Neuronal stem cell (in vitro differentiated cells): Measurements from ENCODE around the gene CTXN2.

Source experiments
- DNase-seq: peaks from one replicate; pipeline ENCODE4 v3.0.0-alpha.2; 2013; ENCODE audit warnings: low spot score
- H2AFZ ChIP-seq: one replicate; pipeline ENCODE4 v1.6.1; 2013; ENCODE audit warnings: mild to moderate bottlenecking, low read length, inconsistent platforms
- H2AK5ac ChIP-seq: 2 replicates; pipeline ENCODE4 v1.6.1; 2013; ENCODE audit warnings: low read depth, mild to moderate bottlenecking, inconsistent platforms, low read length, moderate library complexity, mixed read lengths
- H2BK120ac ChIP-seq: 2 replicates; pipeline ENCODE4 v1.6.1; 2013; ENCODE audit warnings: low read depth, mild to moderate bottlenecking, inconsistent platforms, low read length, moderate library complexity, mixed read lengths
- H2BK12ac ChIP-seq: one replicate; pipeline ENCODE4 v1.6.1; 2013; ENCODE audit warnings: low read length, inconsistent platforms
- H2BK15ac ChIP-seq: 2 replicates; pipeline ENCODE4 v1.6.1; 2013; ENCODE audit warnings: mild to moderate bottlenecking, low read length, inconsistent platforms, mixed read lengths
- H2BK5ac ChIP-seq: one replicate; pipeline ENCODE4 v1.6.1; 2013; ENCODE audit warnings: inconsistent platforms, mild to moderate bottlenecking, low read length, moderate library complexity
- H3K14ac ChIP-seq: one replicate; pipeline ENCODE4 v1.6.1; 2013; ENCODE audit warnings: low read length, inconsistent platforms
- H3K18ac ChIP-seq: 2 replicates; pipeline ENCODE4 v1.6.1; 2013; ENCODE audit warnings: low read length, inconsistent platforms
- H3K23ac ChIP-seq: 2 replicates; pipeline ENCODE4 v1.6.1; 2013; ENCODE audit warnings: low read depth, mild to moderate bottlenecking, mixed read lengths, low read length, inconsistent platforms; ENCODE audit not compliant: poor library complexity
- H3K27ac ChIP-seq: replicated peaks from 3 replicates; pipeline ENCODE4 v1.5.1; 2013; ENCODE audit warnings: low read length, inconsistent platforms
- H3K27me3 ChIP-seq, 3 experiments: 2 replicates each; pipeline ENCODE4 v1.6.1; 2013; ENCODE audit warnings: low read length in 3 of 3, mild to moderate bottlenecking in 2 of 3, inconsistent platforms in 1 of 3, low read depth in 1 of 3, mixed read lengths in 1 of 3, moderate library complexity in 1 of 3; ENCODE audit not compliant: control insufficient read depth in 3 of 3, insufficient read depth in 3 of 3
- H3K36me3 ChIP-seq, 2 donors: replicated peaks in 1 of 2; 2 replicates each; pipeline ENCODE4 v1.6.1; 2013; ENCODE audit warnings: low read length in 2 of 2; ENCODE audit not compliant: control insufficient read depth in 2 of 2, insufficient read depth in 2 of 2
- H3K4ac ChIP-seq: 2 replicates; pipeline ENCODE4 v1.6.1; 2013; ENCODE audit warnings: inconsistent platforms, mild to moderate bottlenecking, low read length, moderate library complexity
- H3K4me1 ChIP-seq, 2 donors: 1 replicate in 1 of 2; 2 replicates in 1 of 2; pipeline ENCODE4 v1.6.1; 2013; ENCODE audit warnings: low read length in 2 of 2, low read depth in 1 of 2; ENCODE audit not compliant: control insufficient read depth in 2 of 2, insufficient read depth in 1 of 2
- H3K4me2 ChIP-seq: one replicate; pipeline ENCODE4 v1.6.1; 2013; ENCODE audit warnings: mild to moderate bottlenecking, low read length, inconsistent platforms; ENCODE audit not compliant: insufficient read depth, poor library complexity, severe bottlenecking
- H3K4me3 ChIP-seq, 2 donors: 2 replicates each; pipeline ENCODE4 v1.5.1; 2013; ENCODE audit warnings: low read length in 2 of 2, mild to moderate bottlenecking in 2 of 2, inconsistent platforms in 1 of 2, moderate library complexity in 1 of 2
- H3K79me1 ChIP-seq: one replicate; pipeline ENCODE4 v1.6.1; 2013; ENCODE audit warnings: low read depth, mild to moderate bottlenecking, inconsistent platforms, low read length, moderate library complexity
- H3K9ac ChIP-seq: one replicate; pipeline ENCODE4 v1.6.1; 2013; ENCODE audit warnings: mild to moderate bottlenecking, low read depth, low read length, inconsistent platforms; ENCODE audit not compliant: poor library complexity
- H3K9me3 ChIP-seq, 2 donors: replicated peaks in 1 of 2; 2 replicates each; pipeline versions ENCODE3 to v1.6.1; 2013; ENCODE audit warnings: low read length in 2 of 2, mild to moderate bottlenecking in 2 of 2, inconsistent platforms in 1 of 2, low read depth in 1 of 2, mixed read lengths in 1 of 2, moderate library complexity in 1 of 2; ENCODE audit not compliant: control insufficient read depth in 2 of 2, insufficient read depth in 1 of 2
- H4K8ac ChIP-seq: one replicate; pipeline ENCODE4 v1.6.1; 2013; ENCODE audit warnings: low read depth, mild to moderate bottlenecking, inconsistent platforms, low read length, moderate library complexity
- H4K91ac ChIP-seq: one replicate; pipeline ENCODE4 v1.6.1; 2013; ENCODE audit warnings: low read length, low read depth, mild to moderate bottlenecking, inconsistent platforms; ENCODE audit not compliant: poor library complexity
- WGBS, 2 donors: extraction: QIAGEN DNeasy Blood & Tissue Kit; methylation state at CpG; one replicate each; pipeline ENCODE4 v1.1.7; 2013; ENCODE audit warnings: missing lambda C conversion rate in 2 of 2, mixed read lengths in 1 of 2; ENCODE audit not compliant: insufficient read length in 2 of 2, insufficient replicate concordance in 1 of 2; ENCODE audit errors: extremely low coverage in 2 of 2; 5-methylcytosine and 5-hydroxymethylcytosine counted together

The CTXN2 gene

DNA sequence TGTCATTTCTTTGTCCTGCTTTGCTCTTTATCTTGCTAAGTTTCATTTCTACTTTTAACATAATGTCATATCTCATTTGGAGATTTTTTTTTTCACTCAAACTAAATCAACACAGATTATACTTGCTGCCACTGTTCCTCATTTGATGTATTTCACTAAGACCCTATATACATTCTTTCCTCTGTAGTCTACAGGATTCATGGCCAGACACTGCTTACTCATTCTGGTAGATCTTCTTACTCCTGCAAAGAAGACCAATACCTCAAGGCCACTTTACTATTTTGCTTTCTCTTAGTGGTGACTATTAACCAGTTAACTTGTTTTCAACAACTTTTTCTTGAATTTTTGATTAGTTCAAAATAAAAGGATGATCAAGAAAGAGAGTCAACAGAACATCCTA lies 44.1 kb upstream of the CTXN2 start:
- no peak overlapping the region for H3K9ac ChIP-seq
- no peak overlapping the region for H2BK120ac ChIP-seq
- H2BK5ac ChIP-seq: no peak overlapping the region
- H3K9me3 ChIP-seq: no peaks in the 10 kb centered on the region
- H2BK12ac ChIP-seq: no peak overlapping the region
- no peak overlapping the region for H2AK5ac ChIP-seq
- no peak for DNase-seq
- no peak overlapping the region for H3K14ac ChIP-seq
- H3K4ac ChIP-seq: no peak overlapping the region
- no peak overlapping the region for H3K23ac ChIP-seq
- H3K4me1 ChIP-seq: no peaks in the 10 kb centered on the region
- no peak overlapping the region for H3K18ac ChIP-seq
- H2BK15ac ChIP-seq: no peak overlapping the region
- peaks cover 8 to 96% of the 10 kb centered on the region in 2 donors for H3K36me3 ChIP-seq
- no peak overlapping the region for H3K4me3 ChIP-seq
- H3K79me1 ChIP-seq: no peaks in the 10 kb centered on the region
- H3K4me2 ChIP-seq: no peak overlapping the region
- no peak overlapping the region for H3K27ac ChIP-seq
- H4K91ac ChIP-seq: no peak overlapping the region
- no peak overlapping the region for H2AFZ ChIP-seq
- no peak overlapping the region for H4K8ac ChIP-seq
- no peaks in the 10 kb centered on the region for H3K27me3 ChIP-seq

DNA sequence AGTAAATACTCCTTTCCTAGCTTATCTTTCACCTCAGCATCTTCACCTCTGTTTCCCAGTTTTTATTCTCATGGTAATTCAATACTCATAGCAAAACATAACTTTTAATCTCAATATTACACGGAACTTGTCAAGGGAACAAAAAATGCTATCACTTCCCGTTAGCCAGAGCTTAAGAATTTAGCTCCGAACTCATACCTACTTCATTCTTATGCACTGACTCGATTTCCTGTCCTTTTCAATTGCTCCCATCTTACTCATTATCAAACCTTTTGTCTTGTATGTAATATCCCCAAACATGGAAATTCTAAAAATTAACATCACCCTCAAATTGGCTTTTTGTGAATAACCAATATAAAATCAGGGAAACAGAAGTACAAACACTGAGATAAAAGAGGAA lies 41.6 kb upstream of the CTXN2 start:
- no peak overlapping the region for H4K8ac ChIP-seq

DNA sequence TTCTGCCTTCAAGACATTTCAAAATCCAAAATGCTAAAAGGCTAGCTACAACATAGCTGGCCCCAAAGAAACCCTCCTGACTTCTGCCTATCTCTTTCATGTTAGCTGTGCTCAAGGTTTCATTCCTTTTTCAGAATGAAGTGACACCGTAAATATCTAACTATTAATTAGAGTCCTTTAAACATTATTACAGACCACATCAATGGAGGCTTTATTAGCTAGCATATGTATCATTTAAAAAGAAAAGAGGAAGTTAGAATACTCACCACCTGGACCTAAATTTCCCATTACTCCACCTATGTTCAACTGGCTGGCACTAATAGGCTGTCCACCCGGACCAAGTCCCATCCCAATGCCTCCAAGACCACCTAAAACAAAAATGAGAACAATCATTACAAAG lies 37.9 kb upstream of the CTXN2 start:
- Histone ChIP-seq H2AFZ (no peak overlapping the region), H4K91ac (no peak overlapping the region)
- no CpG with 5 or more reads among the region's 2 CpGs for WGBS, 2 donors

More for the DNA sequence above, 41.6 kb upstream of the CTXN2 start:
- H3K4me2 ChIP-seq: no peak overlapping the region
- H3K27ac ChIP-seq: no peak overlapping the region
- no peak overlapping the region for H3K14ac ChIP-seq
- H2AK5ac ChIP-seq: no peak overlapping the region
- no peak overlapping the region for H3K4ac ChIP-seq
- H4K91ac ChIP-seq: no peak overlapping the region
- peaks cover 11 to 96% of the 10 kb centered on the region in 2 donors for H3K36me3 ChIP-seq
- H2BK120ac ChIP-seq: no peak overlapping the region
- H2BK15ac ChIP-seq: no peak overlapping the region
- H3K4me1 ChIP-seq: no peaks in the 10 kb centered on the region
- no peak overlapping the region for H2AFZ ChIP-seq
- H2BK12ac ChIP-seq: no peak overlapping the region
- H2BK5ac ChIP-seq: no peak overlapping the region
- H3K27me3 ChIP-seq: no peaks in the 10 kb centered on the region
- H3K79me1 ChIP-seq: no peaks in the 10 kb centered on the region
- H3K18ac ChIP-seq: no peak overlapping the region
- H3K23ac ChIP-seq: no peak overlapping the region
- no CpG with 5 or more reads among the region's 4 CpGs for WGBS, 2 donors
- no peaks in the 10 kb centered on the region for H3K9me3 ChIP-seq
- H3K9ac ChIP-seq: no peak overlapping the region
- no peak for DNase-seq
- H3K4me3 ChIP-seq: no peak overlapping the region

DNA sequence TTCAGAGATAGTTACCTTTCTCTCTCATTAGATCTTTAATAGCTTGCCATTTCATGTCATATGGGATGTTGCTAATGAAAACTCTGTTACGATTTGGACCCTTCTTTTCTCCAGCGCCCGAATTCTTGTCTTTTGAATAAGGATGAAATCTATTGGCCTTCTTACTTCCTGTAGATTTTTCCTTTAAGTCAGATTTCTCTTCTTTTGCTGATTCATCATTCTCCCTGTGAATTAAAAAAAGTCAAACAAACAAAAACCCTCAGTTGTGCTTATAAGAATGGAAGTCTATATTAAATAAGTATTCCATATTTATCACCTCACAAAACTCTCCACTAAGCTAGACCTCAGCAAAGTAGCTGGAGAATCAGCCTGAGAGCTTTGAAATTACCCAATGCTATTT lies 22.8 kb upstream of the CTXN2 start:
- H3K4ac ChIP-seq: no peak overlapping the region

More for the DNA sequence above, 37.9 kb upstream of the CTXN2 start:
- Histone ChIP-seq H2AK5ac (no peak overlapping the region), H3K9ac (no peak overlapping the region), H3K23ac (no peak overlapping the region), H3K4me1 (no peaks in the 10 kb centered on the region), H3K18ac (no peak overlapping the region), H3K27me3 (no peaks in the 10 kb centered on the region), H3K4me2 (no peak overlapping the region), H3K27ac (no peak overlapping the region), H3K9me3 (no peaks in the 10 kb centered on the region), H3K4me3 (no peak overlapping the region), H2BK15ac (no peak overlapping the region), H3K4ac (no peak overlapping the region), H3K36me3 (peaks cover 10 to 88% of the 10 kb centered on the region in 2 donors), H2BK12ac (no peak overlapping the region), H2BK5ac (no peak overlapping the region), H3K79me1 (no peaks in the 10 kb centered on the region), H3K14ac (no peak overlapping the region), H4K8ac (no peak overlapping the region), H2BK120ac (no peak overlapping the region)
- DNase-seq: no peak

More for the DNA sequence above, 22.8 kb upstream of the CTXN2 start:
- Histone ChIP-seq H2BK15ac (no peak overlapping the region), H3K27me3 (no peaks in the 10 kb centered on the region), H3K4me2 (no peak overlapping the region), H3K18ac (no peak overlapping the region), H2BK12ac (no peak overlapping the region), H3K23ac (no peak overlapping the region), H2BK5ac (no peak overlapping the region), H3K9ac (no peak overlapping the region), H3K4me3 (no peak overlapping the region), H3K14ac (no peak overlapping the region), H3K79me1 (no peaks in the 10 kb centered on the region), H2BK120ac (no peak overlapping the region), H4K8ac (no peak overlapping the region), H3K9me3 (peaks cover 0 to 16% of the 10 kb centered on the region in 2 donors), H3K4me1 (peaks cover 0 to 1% of the 10 kb centered on the region in 2 donors), H3K27ac (no peak overlapping the region), H4K91ac (no peak overlapping the region), H2AK5ac (no peak overlapping the region), H3K36me3 (peaks cover 0 to 57% of the 10 kb centered on the region in 2 donors), H2AFZ (no peak overlapping the region)
- DNase-seq: no peak
- WGBS, 2 donors: no CpG with 5 or more reads among the region's 3 CpGs
